GM20431 (cell line): Measurements from ENCODE around the gene TOMM5.

Experiments
- in situ Hi-C: fragments of 300-500 bp; cut with MseI, MboI; formaldehyde crosslinking; loops from one replicate; pipeline ENCODE4 v1.15.0; 2020; ENCODE audit warnings: low sequenced_read_pairs; ENCODE audit not compliant: unreplicated experiment

Gene TOMM5

DNA sequence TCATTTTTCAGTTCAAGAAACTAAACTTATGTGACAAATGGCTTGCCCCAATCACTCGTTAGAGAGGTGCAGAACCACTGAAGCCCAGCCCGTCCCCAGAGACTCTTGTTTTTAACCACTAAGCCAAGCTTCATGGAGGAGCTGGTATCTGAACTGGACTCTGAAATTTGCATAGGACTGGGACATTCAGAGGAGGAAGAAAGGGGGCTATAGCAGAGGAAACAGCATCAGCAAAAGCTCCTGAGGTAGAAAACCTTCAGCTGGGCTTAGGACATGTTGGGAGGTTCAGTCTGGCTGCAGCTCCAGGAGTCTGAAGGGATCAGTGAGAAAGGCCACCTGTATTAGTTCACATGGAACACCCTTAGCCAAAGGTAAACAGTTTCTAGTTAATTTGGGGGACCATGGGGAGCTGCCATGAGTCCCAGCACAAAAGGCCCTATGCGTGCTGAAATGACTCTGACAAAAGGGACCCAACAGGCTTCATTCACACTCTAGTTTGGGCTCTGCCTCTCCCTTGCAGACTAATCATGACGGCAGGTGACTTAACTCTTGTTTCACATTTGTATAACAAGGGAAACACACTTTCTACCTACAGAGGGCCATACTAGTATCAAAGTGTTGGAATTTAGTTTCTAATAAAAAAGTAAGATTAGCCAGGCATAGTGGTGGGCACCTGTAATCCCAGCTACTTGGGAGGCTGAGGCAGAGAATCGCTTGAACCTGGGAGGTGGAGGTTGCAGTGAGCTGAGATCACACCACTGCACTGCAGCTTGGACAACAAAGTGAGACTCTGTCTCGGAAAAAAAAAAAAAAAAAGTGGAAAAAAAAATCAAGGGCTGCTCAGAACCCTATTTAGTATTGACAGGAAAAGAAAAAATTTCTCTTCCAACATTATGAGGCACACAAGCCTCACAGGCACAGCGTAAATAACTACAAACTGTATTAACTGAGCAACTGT lies 26.5 kb downstream of the TOMM5 start:
- in situ Hi-C loops, result no loop called here

DNA sequence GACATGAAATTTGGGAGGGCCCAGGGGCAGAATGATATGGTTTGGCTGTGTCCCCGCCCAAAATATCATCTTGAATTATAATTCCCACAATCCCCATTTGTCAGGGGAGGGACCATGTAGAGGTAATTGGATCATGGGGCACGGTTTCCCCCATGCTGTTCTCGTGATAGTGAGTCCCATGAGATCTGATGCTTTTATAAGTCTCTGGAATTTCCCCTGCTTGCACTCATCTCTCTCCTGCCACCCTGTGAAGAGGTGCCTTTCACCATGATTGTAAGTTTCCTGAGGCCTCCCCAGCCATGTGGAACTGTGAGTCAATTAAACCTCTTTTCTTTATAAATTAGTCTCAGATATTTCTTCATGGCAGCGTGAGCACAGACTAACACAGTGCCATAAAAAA lies 27.5 kb downstream of the TOMM5 start:
- in situ Hi-C loops, result no loop called here

DNA sequence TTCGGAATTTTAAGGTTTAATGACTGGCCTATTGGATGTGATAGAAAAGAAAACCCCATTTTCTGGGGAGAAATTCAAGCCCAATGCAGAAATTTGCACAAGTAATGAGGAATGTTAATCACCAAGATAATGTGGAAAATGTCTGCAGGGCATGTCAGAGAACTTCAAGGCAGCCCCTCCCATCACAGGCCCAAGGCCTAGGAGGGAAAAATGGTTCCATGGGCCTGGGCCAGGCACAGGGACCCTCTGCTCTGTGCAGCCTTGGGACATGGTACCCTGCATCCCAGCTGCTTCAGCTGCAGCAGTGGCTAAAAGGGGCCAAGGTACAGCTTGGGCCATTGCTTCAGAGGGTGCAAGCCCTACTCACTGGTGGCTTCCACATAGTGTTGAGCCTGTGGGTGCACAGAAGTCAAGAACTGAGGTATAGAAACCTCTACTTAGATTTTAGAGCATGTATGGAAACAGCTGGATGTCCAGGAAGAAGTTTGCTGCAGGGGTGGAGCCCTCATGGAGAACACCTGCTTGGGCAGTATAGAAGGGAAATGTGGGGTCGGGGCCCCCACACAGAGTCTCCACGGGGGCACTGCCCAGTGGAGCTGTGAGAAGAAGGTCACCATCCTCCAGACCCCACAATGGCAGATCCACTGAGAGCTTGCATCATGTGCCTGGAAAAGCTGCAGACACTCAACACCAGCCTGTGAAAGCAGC lies 28.4 kb downstream of the TOMM5 start:
- in situ Hi-C loops, result no loop called here

DNA sequence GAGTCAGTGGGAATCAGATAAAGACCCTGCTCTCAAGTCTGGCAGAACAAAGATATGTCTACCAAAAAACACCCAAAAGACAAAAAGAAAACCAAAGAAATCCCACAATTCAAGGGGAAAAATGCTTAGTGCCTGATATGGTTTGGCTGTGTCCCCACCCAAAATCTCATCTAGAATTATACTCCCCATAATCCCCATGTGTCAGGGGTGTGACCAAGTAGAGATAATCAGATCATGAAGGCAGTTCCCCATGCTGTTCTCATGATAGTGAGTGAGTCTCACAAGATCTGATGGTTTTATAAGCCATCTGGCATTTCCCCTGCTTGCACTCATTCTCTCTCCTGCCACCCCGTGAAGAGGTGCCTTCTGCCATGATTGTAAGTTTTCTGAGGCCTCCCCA lies 29.6 kb downstream of the TOMM5 start:
- in situ Hi-C loops, result no loop called here

DNA sequence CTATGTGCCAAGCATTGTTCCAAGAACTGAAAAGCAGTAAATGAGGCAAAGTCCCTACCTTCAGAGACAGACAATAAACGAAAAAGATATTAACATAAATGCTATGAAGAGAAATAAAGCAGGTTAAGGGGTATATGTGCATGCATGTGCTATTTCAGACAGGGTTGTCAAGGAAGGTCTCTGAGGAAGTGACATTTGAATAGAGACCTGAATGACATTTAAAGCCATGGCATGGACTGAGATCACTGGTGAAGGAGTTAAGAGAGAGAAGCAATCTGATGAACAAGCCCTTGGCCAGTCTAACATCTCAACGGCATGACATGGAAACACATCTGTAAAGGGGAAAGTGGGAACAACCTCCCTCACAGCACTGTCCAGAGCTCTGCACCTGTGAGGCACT lies 30.7 kb downstream of the TOMM5 start:
- in situ Hi-C loops, result no loop called here

DNA sequence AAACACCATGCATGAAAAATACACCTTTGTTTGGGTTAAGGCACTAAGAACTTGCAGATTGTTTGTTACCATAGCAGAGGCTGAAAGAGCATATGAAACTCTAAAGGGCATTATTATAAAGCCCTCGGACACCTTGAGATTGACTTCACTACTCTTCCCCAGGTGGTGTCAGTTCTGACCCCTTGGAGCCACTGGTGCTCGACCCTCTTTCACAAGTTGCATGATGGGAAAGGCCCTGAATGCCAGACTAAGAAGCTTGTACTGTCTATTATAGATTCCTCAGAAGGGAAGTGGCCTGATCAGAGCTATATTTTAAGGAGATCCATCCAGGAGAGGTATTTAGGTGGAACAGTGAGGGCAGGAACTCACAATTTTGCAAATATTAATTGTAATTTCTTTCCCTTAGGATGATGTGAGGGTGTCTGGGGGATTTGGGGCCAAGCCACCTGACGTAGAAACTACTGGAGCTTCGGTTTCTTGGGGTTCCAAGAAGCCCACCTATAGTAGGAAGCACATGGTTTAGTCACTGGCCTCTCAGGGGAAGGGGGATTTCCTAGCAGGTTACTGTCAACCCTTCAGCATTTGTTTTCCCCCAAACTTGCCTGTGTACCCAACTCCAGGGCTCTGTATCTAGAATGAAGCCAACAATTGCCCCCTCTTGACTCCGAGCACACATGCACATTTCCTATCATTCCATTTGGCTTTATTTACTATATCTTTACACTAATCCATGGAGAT lies 32.4 kb downstream of the TOMM5 start:
- in situ Hi-C loops, result no loop called here

DNA sequence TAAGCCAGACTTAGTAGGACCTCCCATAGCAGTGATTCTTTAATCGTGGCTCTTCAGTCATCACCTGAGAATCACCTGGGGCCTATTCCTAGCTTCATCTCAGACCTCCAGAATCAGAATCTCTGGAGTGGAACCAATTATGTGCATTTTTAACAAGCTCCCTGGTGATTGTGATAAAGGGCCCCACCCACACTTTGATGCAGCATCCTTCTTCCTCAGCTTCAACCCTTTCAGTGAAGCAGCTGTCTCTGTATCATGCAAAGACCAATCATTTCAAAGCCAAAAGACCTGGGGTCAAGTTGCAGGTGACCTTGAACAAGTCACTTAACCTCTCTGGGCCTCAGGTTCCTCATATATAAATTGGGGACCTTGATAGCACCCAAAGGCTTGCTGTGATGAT lies 33.3 kb downstream of the TOMM5 start:
- in situ Hi-C loops, result no loop called here

DNA sequence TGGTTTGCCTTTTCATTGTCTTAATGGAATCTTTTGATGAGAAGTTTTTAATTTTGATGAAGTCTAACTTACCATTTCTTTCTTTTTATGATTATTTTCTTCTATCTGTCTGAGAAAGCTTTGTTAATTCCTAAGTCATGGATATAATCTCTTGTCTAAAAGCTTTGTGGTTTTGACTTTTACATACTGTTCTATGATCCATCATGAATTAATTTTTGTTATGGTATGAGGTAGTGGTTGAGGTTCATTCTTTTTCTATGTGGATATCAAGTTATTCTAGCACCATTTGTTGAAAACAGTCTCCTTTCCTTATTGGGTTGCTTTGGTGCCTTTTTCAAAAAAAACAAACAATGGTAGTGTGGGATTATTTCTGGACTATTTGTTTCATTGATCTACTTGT lies 36.6 kb downstream of the TOMM5 start:
- in situ Hi-C loops, result no loop called here

DNA sequence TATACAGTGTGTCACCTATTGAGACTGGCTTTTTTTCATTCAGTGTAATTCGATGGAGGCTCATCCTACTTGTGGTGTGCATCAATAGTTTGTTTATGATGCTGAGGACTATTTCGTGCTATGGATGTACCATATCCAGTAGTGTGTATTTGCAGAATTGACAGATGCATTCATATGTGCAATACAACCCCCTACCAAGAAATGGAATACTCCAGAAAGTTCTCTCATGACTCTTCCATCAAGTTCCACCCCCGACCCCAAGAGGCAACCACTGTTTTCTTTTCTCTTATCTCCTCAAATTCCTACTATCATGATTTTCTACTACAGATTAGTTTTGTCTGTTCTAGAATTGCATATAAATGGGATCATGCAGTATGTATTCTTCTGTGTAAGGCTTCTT lies 38.1 kb downstream of the TOMM5 start:
- in situ Hi-C loops, result no loop called here

DNA sequence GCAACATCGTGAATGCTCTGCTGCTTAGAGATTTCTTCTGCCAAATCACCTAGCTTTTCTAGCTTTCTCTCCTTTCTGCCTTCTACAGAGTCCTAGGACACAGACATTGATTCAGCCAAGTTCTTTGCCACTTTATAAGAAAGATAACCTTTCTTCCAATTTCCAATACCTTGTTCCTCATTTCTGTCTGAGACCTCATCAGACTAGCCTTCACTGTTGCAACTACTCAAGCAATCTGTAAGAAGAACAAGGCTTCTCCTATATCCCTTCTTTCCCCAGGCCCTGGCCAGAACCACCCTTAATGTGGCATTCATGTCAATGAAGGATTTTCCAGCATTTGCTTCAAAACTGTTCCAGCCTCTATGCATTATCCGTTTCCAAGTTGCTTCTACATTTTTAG lies 40.5 kb downstream of the TOMM5 start:
- in situ Hi-C loops, result no loop called here

DNA sequence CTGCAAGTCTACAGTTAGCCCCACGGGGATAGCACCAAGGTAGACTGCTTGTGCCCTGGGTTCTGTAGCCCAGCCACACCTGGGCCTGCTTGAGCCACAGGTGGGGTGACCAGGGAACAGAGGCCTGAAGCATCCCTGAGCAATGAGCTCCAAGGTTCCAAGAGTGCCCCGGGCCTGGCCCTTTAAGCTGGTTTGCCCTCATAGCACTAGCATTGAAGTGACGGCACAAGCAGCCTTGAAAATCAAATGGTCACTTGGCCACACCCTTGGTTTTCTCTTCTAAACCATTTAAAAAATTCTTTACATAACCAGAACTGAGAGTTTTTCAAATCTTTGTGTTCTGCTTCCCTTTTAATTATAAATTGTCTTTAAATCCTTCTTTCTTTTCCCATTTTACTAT lies 40.9 kb downstream of the TOMM5 start:
- in situ Hi-C loops, result no loop called here

DNA sequence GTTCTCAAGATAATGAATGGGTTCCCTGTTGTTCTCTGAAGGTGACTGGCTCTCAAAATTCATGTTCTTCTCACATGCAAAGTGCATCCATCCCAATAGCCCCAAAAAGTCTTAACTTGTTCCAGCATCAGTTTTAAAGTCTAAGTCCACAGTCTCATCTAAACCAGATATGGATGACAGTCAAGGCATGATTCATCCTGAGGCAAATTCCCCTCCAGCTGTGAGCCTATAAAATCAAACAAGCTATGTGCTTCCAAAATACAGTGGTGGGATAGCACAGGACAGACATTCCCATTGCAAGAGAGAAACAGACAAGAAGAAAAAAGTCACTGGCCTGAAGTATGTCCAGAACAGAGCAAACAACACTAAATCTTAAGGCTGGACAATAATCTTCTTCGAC lies 41.6 kb downstream of the TOMM5 start:
- in situ Hi-C loops, result no loop called here

DNA sequence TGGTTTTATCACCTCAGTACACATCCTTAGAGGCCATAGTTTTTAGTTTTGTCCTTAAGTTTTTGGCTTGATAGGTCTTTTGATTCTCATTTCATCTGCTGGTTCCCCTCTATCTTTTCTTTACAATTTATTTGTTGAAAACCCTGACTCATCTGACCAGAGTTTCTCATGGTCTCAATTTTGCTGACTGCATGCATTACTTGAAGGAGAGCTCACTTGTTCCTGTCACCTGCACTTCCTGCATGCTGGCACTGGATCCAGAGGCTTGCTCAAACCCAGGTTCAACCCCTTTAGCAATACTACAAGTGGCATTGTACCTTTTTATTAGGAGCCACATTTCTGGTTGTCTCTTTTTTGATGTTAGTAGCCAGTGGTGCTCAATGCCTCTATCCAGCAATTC lies 42.9 kb downstream of the TOMM5 start:
- in situ Hi-C loops, result loop anchor here (10.0 kb wide), 1 partner anchor 65 kb away; the partner anchor contains the start of gene POLR1E

DNA sequence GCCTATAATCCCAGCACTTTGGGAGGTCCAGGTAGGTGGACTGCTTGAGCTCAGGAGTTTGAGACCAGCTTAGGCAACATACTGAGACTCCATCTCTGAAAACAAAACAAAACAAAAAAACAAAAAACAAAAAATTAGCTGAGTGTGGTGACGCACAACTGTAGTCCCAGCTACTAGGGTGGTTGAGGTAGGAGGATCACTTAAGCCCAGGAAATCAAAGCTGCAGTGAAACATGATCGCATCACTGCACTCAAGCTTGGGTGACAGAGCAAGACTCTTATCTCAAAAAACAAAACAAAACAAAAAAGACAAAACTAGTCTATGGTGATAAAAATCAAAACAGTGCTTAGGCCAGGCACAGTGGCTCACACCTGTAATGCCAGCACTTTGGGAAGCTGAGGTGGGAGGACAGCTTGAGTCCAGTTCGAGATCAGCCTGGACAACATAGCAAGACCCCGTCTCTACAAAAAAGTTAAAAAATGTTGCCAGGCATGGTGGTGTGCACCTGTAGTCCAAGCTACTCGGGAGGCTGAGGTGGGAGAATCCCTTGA lies 45.0 kb downstream of the TOMM5 start:
- in situ Hi-C loops, result loop anchor here (10.0 kb wide), 1 partner anchor 63 kb away; the partner anchor contains the start of gene POLR1E

DNA sequence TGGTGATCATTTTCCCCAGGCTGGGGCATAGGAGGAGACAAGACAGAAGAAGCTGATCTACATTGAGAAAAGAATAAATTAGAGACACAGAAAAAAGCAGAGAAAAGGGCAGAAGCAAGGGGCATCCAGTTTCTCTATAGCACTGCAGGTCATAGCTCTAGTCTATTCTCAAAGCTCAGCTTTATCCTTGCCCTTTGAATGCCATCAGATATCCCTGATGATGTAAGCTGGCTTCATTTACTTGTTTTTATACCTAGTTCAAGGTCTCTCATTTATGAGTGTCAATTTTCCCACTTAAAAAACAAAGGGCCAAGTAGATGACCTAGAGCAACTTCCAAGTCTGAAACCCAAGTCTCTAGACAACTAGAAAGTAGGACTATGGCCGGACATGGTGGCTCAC lies 48.9 kb downstream of the TOMM5 start:
- in situ Hi-C loops, result loop anchor here (10.0 kb wide), 1 partner anchor 59 kb away; the partner anchor contains the start of gene POLR1E

DNA sequence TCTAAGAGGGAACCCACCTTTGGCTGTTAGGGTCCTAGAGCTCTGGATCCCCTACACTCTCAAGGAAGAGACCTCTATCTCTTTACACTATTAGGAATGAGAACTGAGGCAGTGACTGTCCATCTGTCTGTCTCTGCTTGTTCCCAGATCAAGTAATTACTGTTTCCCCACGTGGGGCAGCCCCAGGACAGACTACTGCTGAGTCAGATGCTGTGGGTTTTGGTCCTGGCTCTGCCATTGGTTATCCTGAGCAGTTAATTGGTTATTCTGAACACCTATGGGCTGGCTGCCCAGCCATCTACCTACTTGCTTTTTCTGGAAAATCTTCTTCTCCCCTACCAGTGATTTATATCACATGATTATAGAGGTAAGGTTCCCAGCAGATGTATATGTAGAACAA lies 49.5 kb downstream of the TOMM5 start:
- in situ Hi-C loops, result loop anchor here (10.0 kb wide), 1 partner anchor 58 kb away; the partner anchor contains the start of gene POLR1E

DNA sequence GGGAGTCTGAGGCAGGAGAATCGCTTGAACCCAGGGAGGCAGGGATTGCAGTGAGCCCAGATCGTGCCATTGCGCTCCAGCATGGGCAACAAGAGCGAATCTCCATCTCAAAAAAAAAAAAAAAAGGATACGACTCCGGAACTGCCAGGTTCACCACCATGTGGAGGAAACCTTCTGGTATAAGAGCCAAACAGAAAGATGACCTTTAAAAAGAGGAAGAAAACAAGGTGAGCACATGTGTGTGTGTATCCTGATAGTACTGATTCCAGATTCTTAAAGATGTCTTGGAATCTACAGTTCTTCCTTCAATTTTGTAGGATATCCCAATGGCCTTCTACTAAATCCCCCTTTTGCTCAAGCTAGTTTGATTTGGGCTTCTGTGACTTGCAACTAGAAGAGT lies 49.9 kb downstream of the TOMM5 start:
- in situ Hi-C loops, result loop anchor here (10.0 kb wide), 1 partner anchor 58 kb away; the partner anchor contains the start of gene POLR1E

DNA sequence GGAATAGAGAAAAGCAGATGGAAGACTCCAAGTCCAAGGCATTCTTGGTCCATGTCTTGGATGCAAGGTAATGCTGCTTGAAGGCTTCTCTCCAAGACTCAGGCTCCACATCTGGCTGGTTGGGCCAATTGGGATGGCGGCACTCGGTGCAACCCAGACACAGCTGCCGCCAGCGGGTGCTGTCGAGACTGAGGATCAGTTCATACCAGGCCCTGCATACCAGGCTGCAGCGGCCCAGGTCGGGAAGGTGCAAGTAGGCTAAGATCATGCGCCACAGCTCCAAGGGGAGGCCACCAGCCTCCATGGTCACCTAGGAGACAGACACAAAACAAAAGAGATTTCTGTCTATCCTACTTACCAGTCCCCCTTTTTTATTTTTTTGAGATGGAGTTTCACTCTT lies 50.9 kb downstream of the TOMM5 start:
- in situ Hi-C loops, result loop anchor here (10.0 kb wide), 1 partner anchor 57 kb away; the partner anchor contains the start of gene POLR1E

DNA sequence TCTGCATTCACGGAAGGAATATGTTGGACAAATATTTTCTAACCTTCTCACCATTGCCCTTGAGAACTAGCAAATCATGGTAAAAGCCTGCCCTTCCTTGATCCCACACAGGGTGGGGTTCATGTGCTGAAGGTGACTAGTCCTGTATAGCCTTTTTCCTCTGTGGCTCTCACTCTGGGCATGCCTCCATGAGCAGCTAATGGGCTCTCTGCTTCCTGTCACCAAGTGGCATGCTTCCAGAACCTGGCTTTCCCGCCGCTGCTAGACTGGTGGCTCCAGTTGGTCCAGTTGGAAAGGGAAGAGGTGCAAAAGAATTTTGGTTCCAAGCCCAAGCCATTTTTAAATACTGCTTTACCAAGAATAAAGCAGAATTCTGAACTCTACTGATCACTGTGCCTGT lies 51.8 kb downstream of the TOMM5 start:
- in situ Hi-C loops, result loop anchor here (10.0 kb wide), 1 partner anchor 56 kb away; the partner anchor contains the start of gene POLR1E

DNA sequence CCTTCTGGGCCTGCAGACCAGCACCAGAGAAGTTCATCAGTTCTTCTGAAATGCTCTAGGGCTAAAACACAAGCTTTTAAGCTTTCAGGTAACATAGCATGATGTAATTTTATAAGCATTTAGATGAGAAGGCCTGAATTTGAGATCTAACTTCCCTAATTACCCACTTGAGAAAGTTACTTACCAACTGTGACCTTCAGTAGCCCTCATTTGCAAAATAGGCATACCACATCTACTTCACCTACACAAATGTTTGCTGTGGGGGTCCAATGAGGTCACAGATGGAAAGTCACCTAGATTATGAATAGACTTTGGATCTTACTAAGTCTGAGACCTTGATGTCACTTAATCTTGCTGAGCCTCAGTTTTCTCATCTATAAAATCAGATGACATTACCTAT lies 52.8 kb downstream of the TOMM5 start:
- in situ Hi-C loops, result loop anchor here (10.0 kb wide), 1 partner anchor 55 kb away; the partner anchor contains the start of gene POLR1E
